ENCODE measurements around the gene CNTN6.

The CNTN6 gene

DNA sequence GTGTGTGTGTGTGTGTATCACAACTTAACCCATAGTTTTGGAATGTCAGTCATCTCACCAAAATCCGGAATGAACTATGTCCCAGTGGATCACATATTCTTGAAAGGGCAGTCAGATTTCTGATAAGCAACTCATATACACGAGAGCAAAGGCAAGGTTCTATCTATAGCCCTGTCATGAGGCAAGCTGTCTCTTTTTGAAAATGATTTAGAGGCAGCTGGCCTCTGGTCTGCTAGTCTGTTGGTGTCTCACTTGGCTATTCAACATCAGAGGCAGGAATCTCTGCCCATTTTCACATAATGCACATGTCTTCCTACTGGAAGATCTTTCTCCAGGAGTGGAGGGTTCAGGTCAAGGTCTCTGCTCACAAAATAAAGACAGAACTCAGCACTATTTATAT is 79.8 kb downstream of the CNTN6 start:
- no peak for DNase-seq (ENCODE audit: low spot score)

DNA sequence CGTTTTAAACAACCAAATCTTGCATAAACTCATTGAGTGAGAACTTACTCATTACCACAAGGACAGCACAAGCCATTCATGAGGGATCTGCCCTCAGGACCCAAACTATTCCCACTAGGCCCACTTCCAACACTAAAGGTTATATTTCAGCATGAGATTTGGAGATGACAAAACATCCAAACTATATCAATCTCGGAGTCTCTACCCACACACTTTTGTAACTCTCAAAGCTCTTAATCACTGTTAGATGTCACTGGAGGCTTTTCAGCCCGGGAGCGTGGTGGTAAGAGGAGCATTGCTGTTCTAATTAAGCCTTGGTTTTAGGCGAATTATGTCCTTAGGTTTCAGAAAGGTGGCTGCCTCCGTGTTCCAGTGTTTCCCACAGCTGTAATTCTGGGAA is 86.3 kb downstream of the CNTN6 start:
- no peak for DNase-seq (ENCODE audit: low spot score)

DNA sequence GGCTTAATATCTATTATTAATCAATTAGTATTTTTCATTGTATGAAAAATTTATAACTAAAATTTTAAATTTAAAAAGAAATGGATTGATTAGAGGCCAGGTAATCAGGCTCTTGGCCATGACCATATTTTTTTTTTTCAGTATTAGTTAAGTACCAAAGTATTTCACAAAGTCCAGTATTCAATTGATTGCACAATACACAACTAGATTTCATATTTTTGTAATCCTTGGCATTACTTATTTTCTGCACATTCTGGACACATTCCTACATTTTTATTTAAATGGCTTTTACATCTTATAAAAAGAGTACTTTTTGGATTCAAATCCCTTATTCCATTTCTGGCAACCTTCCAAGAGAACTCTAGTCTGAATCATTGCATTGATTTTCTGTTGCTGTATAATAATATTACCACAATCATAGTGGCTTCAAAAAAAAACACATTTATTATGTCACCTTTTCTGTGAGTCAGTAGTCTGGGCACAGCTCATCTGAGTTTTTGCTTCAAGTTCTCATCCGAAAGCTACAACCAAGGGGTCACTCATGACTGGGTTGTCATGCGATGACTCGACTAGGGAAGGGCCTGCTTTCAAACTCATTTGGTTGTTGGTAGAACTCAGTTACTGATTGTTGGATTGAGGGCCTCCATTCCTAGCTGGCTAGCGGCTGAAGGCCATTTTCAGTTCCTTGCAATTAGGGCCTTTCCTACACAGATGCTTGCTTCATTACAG is 90.7 kb downstream of the CNTN6 start:
- DNase-seq (ENCODE audit: low spot score): no peak

DNA sequence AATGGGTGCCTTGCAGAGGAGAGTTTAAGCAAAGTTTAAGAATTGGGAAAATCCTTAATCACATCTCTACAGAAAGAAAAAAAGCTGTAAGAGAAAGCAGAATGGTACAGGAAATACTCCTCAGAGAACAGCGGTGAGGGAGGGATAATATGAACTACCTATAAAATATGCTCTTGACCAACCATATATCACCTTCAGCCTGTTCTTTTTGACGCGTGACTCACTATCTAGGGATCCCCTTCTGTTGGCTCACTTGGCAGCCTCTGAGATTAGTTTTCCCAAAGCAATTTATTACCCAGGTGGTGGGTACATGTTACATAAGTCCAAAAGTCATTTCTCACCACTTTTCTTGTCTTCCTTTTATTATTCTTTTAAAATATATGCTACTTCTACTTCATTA is 97.7 kb downstream of the CNTN6 start:
- no peak for DNase-seq (ENCODE audit: low spot score)

DNA sequence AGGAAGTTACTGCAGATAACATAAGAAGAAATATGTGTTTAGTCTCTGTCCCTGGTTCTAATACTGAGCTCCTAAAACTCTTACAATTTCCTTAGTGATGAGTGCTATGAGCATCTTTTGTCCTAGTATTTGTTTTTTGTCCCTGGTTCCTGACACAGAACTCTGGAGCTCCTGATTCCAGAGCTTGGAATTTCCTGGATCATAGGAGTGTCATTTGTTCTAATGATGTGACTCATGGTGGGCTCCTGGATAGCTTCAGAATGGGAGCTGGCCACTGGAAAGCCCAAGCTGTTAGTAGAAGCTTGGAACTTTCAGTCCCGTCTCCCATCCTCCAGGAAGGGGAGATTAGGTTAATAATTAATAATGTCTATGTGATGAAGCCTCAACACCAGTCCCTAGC is 98.2 kb downstream of the CNTN6 start:
- DNase-seq (ENCODE audit: low spot score): no peak

DNA sequence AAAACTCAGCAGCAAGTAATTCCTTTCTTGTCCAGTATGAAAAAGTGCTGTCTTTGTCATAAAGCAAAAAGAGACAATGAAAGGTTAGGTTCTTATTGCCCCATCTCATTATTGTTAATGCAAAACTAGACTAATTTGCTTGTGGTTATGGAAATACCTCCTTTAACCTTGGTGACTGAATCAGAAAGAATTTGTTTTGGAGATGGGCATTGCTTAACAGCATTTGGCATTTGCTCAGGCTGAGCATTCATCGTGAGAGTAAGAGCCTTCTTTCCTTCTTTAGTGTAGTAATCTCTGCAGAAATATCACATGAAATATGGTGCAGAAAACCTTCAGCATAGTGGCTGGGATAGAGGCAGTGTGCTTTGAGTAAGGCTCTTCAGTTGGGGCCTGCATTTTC is 103.1 kb downstream of the CNTN6 start:
- DNase-seq (ENCODE audit: low spot score): no peak

DNA sequence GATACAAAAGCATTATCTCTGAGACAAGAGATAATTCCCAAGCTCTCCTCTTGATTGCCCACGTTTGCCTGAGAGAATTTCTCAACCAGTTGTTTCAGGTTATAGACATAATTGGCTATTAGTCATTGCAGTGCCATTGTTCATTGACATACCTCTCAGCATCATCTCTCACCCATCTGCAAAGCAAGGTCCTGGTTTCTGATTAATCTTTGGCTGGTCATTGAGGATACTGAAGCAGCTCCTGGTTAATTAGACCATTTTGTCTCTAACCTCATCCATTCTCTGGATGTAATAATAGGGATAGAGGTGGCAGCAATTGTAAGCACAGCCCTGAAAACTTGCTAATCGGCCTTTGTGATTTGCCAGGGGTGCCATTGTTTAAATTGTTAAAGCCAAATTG is 104.2 kb downstream of the CNTN6 start:
- no peak for DNase-seq (ENCODE audit: low spot score)

DNA sequence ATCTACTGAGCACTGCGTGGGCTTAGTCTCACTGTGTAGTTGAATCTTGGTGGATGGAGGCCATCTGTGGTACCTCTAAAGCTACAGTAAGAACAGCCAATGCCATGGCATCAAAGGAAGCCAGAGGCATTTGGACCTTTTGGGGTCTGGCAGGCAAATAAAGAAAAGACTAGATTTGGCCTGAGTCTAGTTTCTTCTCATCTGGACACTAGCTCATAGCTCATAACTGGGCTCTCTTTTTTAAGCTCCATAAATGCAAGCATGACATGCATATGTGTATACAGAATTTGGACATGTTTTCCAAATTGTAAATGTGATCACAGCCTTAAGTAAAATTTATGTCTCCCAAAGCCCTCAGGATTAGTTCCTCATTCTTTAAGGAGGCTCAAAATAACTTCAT is 107.5 kb downstream of the CNTN6 start:
- DNase-seq (ENCODE audit: low spot score): no peak

DNA sequence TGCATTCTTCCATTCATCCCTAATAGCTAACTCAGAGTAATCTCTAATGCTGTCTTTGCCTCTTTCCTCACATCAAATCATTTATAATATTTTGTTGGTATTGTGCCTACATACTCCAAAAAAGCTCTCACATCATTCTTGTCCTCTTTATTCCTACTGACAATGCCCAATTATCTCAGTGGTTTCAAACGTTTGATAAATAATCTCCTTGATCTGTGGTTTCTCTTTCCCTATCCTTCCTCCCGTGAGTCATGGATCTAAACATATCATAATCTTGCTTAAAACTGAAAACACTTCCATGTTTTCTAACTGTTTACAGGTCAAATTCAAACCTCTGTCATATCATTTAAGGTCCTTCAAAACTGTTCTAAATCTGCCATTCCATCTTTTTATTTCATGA is 115.1 kb downstream of the CNTN6 start:
- no peak for DNase-seq (ENCODE audit: low spot score)

DNA sequence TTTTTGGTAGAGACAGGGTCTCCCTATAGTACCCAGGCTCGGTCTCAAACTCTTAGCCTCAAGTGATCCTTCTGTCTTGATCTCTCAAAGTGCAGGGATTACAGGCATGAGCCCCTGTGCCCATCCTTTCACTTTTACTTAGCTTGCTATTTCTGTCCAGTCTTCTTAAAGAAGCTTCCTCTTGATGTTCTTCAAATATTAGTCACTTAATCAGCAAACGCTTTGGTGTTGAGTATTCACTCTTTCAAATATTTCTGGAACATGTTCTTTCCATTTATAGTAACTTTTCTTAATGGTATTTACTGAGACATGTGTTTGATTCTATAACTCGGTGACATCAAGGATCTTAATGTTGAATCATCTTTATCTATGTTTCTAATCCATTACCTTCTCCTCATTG is 122.1 kb downstream of the CNTN6 start:
- no peak for DNase-seq (ENCODE audit: low spot score)

DNA sequence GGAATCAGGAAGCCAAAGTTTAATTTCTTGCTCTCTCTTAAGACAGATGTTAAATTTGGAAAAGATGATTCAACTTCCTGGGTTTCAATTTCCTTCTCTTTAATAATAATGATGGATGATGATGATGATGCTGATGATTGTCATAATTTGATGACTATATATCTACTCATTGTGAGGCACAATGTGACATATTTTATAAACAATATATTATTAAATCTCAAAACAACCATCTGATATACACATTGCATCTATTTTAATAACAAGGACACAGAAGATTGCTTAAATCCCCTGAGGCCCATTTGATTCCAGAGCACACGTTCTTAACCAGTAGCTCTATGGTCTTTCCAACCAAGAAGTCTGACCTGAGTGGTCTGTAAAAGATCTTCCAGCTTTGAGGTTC is 124.0 kb downstream of the CNTN6 start:
- no peak for DNase-seq (ENCODE audit: low spot score)

DNA sequence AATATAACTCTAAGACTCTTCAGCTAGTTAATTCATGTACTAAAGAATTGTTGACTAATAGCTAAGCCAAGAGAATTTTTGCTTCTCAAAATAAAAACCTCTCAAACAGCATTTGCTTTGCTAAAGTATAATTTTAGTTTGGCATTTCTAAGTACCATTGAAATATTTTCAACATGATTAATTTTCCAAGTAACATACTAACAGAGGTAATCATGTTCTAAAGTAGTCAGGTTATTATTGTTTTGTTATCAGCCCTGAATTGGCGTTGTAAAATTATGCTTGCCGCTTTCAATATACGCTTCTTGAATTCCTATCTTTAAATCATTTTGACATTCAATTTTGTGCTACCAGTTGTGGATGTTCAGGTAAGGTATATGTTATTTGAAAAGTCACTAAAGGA is 134.3 kb downstream of the CNTN6 start:
- DNase-seq (ENCODE audit: low spot score): no peak

DNA sequence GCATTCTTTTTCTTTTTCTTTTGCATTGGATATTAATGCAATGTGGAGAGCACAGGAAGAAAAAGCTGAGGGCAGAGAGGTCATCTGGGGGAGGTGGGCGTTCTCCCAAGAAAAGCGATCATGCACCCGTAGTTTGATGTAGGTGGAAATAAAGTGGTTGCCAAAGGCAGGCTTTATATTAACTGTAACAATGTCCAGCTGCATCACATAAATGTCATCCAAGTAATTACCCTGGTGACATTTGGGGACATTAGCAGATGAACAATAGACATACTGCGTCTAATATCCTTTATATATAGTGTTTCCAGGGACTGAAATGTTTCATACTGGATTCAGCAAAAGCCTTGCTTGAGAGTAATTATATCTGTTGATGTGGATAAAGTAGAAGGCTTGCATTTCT is 135.5 kb downstream of the CNTN6 start:
- DNase-seq (ENCODE audit: low spot score): no peak

DNA sequence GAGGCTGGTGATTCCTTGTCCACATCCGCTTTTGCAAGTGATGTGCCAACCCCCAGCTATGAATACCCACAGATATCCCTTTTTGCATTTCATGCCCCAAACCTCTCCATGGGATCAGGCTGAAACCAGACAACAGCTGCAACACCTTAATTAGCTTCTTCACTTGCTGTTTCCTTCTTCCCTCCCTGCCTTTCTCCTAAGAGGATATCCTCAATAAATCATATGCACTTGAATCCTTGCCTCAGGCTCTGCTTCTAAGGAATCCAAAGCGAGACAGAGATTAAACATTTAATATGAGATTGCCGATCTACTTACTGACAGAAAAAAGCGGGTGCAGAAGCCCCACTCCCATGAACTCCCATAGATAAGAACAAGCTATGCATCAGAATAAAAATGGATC is 138.1 kb downstream of the CNTN6 start:
- no peak for DNase-seq (ENCODE audit: low spot score)

DNA sequence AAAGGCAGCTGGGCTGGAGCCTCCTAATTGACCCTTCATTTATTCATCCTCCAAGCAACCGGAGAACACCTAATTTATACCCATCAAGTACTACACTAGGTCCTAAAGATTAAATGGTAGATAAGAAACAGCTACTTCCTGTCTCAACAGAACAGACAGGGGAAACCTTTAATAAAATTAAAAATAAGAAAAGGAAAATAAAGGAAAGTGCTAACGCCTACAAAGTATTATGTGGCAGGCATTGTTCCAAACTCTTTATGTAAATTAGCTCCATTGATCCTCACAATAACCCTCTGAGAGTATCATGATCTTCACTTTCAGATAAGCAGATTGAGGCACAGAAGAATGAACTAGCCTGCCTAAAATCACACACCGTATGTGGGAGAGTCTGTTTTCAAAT is 139.5 kb downstream of the CNTN6 start:
- DNase-seq (ENCODE audit: low spot score): no peak

DNA sequence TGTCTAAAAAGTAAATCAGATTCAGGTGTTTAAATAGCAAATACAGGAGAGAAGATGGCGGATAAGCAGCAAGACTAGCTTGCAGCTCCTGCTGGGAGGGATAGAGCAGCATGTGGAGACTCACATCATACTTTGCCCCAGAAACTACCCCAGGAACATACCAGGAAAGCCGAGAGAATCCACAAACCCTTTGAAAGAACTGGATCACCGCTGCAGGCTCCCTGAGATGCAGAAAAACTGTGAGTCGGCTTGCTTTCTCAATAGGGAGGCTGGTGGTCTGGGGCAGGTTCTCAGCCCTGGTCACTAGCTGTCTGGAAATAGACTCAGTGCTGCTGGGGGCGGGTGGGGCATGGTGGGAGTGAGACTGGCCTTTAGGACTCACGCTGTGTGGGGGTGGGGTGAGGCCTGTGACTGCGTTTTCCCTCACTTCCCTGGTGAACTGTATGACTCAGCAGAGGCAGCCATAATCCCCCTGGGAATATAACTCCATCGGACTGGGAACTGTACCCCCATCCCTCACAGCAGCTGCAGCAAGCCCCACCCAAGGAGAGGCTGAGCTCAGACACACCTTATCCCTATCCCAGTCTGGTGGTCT is 142.8 kb downstream of the CNTN6 start:
- DNase-seq (ENCODE audit: low spot score): no peak

DNA sequence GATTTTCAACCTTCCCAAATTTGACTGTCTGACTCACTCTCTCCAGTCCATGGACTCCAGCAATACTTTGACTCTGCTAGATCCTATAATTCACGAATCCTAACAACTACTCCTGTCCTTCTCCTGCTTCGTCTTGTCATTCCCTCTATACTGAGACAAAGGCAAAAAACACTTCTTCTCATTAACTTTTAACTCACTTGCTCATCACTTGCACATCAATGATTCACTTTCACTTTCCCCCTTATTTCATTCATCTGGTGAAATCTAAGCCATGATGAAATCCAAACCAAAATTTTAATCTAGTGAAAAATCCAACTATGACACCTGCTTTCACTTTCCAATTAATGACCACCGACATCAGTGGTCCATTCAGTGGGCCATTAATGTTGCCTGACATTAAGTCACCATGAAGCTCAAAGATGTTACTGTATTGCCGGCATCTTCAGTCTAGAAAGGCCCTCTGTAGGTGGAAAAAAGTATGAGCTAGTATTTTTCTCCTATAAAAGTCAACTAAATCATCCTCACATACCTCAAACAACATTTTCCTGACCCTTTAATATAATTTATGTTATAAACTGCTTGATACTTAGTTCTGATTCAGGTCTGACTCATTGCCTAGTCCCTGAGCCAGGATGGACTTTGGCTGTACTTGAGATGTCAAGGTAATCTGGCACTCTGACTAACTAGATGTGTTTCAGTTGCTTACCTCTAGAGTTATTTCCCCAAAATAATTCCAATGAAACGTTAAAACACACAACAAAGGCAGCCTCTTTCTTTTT is 158.6 kb downstream of the CNTN6 start:
- DNase-seq (ENCODE audit: low spot score): no peak

DNA sequence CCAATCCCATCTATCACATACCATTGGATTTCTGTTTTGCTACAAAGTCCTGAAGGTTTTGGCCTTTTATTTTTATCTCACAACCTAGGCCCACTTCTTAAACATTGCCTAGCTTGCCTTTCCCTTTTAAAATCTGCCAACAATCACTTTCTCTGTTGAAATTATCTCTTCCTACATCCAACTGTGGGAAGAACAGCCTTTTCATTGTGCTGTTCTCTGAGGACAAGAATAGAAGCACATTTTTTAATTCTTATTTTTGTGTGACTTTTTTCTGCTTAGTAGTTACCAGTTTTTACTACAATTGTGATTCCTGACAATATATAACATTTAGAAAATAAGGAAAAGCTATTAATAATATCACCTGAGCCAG is 159.2 kb downstream of the CNTN6 start:
- no peak for DNase-seq (ENCODE audit: low spot score)

DNA sequence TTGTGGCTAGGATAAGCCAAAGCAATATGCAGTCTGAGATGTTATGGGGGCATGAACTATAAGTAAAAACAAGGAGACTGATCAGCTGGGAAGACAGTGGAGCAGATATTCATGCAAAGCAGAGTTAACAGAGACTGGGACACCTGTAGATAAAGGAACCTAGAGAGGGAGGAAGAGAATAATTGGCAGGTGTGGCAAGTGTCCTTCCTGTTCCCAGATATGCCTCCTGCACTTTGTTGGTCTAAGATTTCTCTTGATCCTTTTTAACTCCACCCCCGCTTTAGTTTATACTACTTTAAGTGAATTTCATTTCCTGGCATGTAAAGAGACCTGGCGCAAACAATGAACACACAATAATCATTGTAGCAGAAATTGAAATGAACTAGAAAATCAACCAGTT is 169.4 kb downstream of the CNTN6 start:
- no peak for DNase-seq (ENCODE audit: low spot score)

DNA sequence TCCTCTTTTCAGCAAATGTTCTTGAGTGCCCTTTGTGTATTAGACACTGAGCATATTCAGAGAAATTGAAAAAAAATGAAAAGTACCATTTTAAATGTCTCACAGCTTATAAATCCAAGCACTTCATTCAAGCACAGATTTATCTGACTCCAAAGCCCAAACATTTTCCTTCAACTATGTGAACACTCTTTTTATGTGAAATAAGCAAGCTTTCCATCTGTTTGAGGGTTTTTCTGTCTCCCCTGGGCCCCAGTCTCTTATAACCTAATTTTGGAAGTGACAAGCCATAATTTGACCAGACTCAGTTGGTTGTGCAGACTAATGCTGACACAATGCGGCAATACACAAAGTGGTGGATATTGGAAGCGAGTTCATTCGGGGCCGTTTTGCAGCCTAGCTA is 170.3 kb downstream of the CNTN6 start:
- DNase-seq (ENCODE audit: low spot score): no peak

DNA sequence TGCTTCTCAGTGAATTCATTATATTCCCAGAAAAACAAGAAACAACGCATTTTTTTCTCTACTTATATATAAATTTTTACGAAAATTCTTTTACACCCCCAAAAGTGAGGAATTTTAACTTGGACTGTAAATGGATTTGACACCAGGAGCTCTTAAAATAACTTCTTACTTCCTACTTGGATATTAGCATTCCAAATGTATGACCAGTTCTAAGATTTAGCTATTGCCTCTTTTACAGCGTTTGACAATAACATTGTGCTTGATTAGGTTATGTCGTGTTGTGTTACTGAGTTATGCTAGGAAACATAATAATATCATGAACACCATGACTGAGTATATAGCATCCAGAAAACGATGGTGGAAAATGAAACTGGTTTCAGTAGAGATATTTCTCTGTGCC is 177.0 kb downstream of the CNTN6 start:
- DNase-seq (ENCODE audit: low spot score): no peak

DNA sequence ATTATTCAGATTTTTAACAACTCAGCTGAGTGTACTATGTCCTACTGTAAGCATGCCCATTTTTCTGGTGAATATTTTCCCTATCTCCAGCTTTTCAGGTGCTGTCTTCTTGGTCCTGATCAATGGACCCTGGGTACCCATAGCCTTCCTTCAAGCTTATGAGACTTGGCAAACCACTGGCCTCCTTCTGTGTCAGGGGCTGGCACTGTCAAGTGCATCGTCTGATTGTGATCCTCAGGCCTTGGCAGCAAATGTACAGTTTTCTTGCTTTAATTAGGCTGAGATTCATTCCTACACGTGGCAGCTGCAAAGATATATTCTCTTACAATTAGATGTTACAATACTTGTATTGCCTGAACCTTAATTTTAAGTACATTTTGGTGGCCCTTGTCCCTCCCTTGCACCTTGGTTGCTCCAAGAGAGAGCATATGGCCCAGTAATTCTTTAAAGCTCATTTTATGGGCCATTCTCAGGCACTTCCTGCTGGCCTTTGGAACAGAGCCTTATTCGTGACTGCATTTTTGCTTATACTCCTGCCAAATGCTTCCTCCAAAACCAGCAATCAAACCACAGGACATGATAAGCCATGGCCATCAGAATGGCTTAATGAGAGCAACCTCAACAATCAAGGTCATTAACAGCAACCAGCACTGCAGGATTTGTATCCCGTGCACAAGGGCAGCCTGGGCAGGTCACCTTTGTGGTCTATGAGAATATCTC is 179.9 kb downstream of the CNTN6 start:
- DNase-seq (ENCODE audit: low spot score): no peak

DNA sequence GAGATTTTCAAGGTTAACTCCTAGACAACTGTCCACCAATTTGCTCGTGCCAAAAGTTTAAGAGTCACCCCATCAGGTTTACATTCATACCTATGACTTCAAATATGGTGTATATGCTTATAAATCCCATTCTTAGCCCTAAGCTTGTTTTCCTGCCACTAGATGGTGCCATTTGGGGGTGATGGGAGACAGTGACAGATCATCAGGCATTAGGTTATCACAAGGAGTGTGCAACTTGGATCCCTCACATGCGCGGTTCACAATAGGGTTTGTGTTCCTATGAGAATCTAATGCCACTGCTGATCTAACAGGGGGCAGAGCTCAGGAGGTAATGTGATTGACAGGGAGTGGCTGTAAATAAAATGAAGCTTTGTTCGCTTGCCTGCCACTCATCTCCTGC is 182.7 kb downstream of the CNTN6 start:
- DNase-seq (ENCODE audit: low spot score): no peak
